Keratinocyte (primary cell): ENCODE data around the gene LCE1F. TPM values are rescaled to one million over a fixed set of nuclear protein-coding genes. Genes with fewer than 3 reads are reported as not detected.
A peak's percentile ranks its signal among the peaks of the same experiment; 100 is the strongest.

Experiments used
- DNase-seq: peaks from one replicate; pipeline ENCODE4 v3.0.0-alpha.2; 2011; ENCODE audit warnings: low read depth, missing footprints, low spot score
- FAIRE-seq: peaks from 2 replicates; lab custom pipeline; 2011; peaks lifted over from hg19 to GRCh38; lab: Jason Lieb, UNC
- H2AFZ ChIP-seq: 2 replicates; pipeline ENCODE4 v1.6.0; 2012; ENCODE audit warnings: low read length, control low read depth, inconsistent platforms; ENCODE audit not compliant: control insufficient read depth
- H3K27ac ChIP-seq: 2 replicates; pipeline ENCODE4 v1.5.1; 2011; ENCODE audit warnings: low read length; ENCODE audit not compliant: control insufficient read depth, insufficient read depth
- H3K27me3 ChIP-seq: 3 replicates; pipeline ENCODE4 v1.6.0; 2011; ENCODE audit warnings: low read length; ENCODE audit not compliant: control insufficient read depth, insufficient read depth; ENCODE audit errors: extremely low read depth
- H3K36me3 ChIP-seq, 2 experiments: 2 replicates in 1 of 2; 3 replicates in 1 of 2; pipeline ENCODE4 v1.5.1; 2011; ENCODE audit warnings: low read length in 2 of 2, mild to moderate bottlenecking in 1 of 2; ENCODE audit not compliant: control insufficient read depth in 2 of 2, insufficient read depth in 2 of 2; ENCODE audit errors: extremely low read depth in 1 of 2
- H3K4me1 ChIP-seq: 3 replicates; pipeline ENCODE4 v1.5.1; 2011; ENCODE audit warnings: low read length; ENCODE audit not compliant: control insufficient read depth, insufficient read depth; ENCODE audit errors: extremely low read depth
- H3K4me2 ChIP-seq: 3 replicates; pipeline ENCODE4 v1.6.0; 2011; ENCODE audit warnings: low read depth, low read length; ENCODE audit not compliant: control insufficient read depth, insufficient read depth; ENCODE audit errors: extremely low read depth
- H3K4me3 ChIP-seq, 3 experiments: fragments of 200-600 bp in 1 of 3; sonication (generic) in 1 of 3; 2 replicates in 2 of 3; 3 replicates in 1 of 3; pipeline ENCODE4 v1.5.1; 2011 to 2016; ENCODE audit warnings: low read length in 3 of 3, mild to moderate bottlenecking in 3 of 3, control low read depth in 2 of 3, inconsistent platforms in 1 of 3, low read depth in 1 of 3, mixed read lengths in 1 of 3, mixed run types in 1 of 3, moderate library complexity in 1 of 3; ENCODE audit not compliant: control insufficient read depth in 2 of 3, insufficient read depth in 2 of 3; ENCODE audit errors: extremely low read depth in 1 of 3
- H3K79me2 ChIP-seq: 2 replicates; pipeline ENCODE4 v1.6.0; 2012; ENCODE audit warnings: low read length; ENCODE audit not compliant: control insufficient read depth, insufficient read depth
- H3K9ac ChIP-seq: 3 replicates; pipeline ENCODE4 v1.6.0; 2011; ENCODE audit warnings: low read length; ENCODE audit not compliant: control insufficient read depth, insufficient read depth; ENCODE audit errors: extremely low read depth
- H3K9me1 ChIP-seq: 3 replicates; pipeline ENCODE4 v1.6.0; 2011; ENCODE audit warnings: low read length; ENCODE audit not compliant: control insufficient read depth, insufficient read depth; ENCODE audit errors: extremely low read depth
- H3K9me3 ChIP-seq: 2 replicates; pipeline ENCODE4 v1.5.1; 2012; ENCODE audit warnings: low read depth, low read length; ENCODE audit not compliant: control insufficient read depth
- H4K20me1 ChIP-seq: 3 replicates; pipeline ENCODE4 v1.6.0; 2011; ENCODE audit warnings: low read length; ENCODE audit not compliant: control insufficient read depth, insufficient read depth; ENCODE audit errors: extremely low read depth
- CTCF ChIP-seq, 3 experiments: IDR thresholded peaks in 1 of 3; conservative IDR thresholded peaks in 1 of 3; optimal IDR thresholded peaks in 1 of 3; 2 replicates in 2 of 3; 3 replicates in 1 of 3; pipeline versions ENCODE3 to v1.5.1; 2011; ENCODE audit warnings: low read length in 3 of 3, mild to moderate bottlenecking in 3 of 3, moderate library complexity in 2 of 3, control low read depth in 1 of 3, inconsistent platforms in 1 of 3; ENCODE audit not compliant: insufficient read depth in 2 of 3; ENCODE audit errors: extremely low read depth in 1 of 3
- EZH2 ChIP-seq: IDR thresholded peaks from one replicate; pipeline ENCODE4 v1.6.1; 2012; ENCODE audit warnings: inconsistent platforms, mild to moderate bottlenecking, low read length, moderate library complexity
- dilution Hi-C: fragments of 300-500 bp; cut with MboI; formaldehyde crosslinking; loops from one replicate; pipeline ENCODE4 v1.7.0; 2020; ENCODE audit warnings: low sequenced_read_pairs; ENCODE audit not compliant: extremely low pct_ligation_motif_present
- polyA minus RNA-seq, 3 experiments: library from RNA; depleted of rRNA, polyadenylated mRNA; stranded (reverse); fragments of >200 nt; gene quantifications; 1 replicate in 1 of 3; 2 replicates in 1 of 3; 3 replicates in 1 of 3; pipeline ENCODE4 v1.2.3, GENCODE V29; 2011
- polyA plus RNA-seq, 5 experiments: library from polyadenylated mRNA; depleted of rRNA in 3 of 5; stranded (reverse) in 3 of 5; stranded (forward) in 1 of 5; unstranded in 1 of 5; fragments of >200 nt; gene quantifications; 1 replicate in 1 of 5; 2 replicates in 3 of 5; 3 replicates in 1 of 5; pipeline versions ENCODE4 v1.2.1 to v1.2.3, GENCODE V29; 2011 to 2012; ENCODE audit warnings: missing spikeins in 2 of 5, low read depth in 1 of 5, low replicate concordance in 1 of 5

The LCE1F gene, protein sequence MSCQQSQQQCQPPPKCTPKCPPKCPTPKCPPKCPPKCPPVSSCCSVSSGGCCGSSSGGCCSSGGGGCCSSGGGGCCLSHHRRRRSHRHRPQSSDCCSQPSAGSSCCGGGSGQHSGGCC
- not detected in 3 replicates for polyA plus RNA-seq
- 111 TPM for polyA plus RNA-seq (2011; ENCODE audit: low read depth)
- not detected in 2 replicates for polyA plus RNA-seq (2011; cell fraction: cytosol; rRNA removed)
- not detected in 2 replicates for polyA plus RNA-seq (2011; cell fraction: nucleus; rRNA removed)
- polyA plus RNA-seq (2012; ENCODE audit: low replicate concordance), result 1.0 and 40.6 TPM in 2 replicates
- not detected in 3 replicates for polyA minus RNA-seq
- not detected for polyA minus RNA-seq (2011; cell fraction: cytosol; rRNA and poly(A)+ RNA removed)
- not detected in 2 replicates for polyA minus RNA-seq (2011; cell fraction: nucleus; rRNA and poly(A)+ RNA removed)

- no peaks in the 10 kb centered on the region for H3K9me3 ChIP-seq
- H3K4me1 ChIP-seq, result peaks cover 4% of the 10 kb centered on the region
- FAIRE-seq (peak; percentile 73), DNase-seq (no peak)
- TF ChIP-seq EZH2, result no peak
- peak; percentile 35 to 50 (median 48) for TF ChIP-seq CTCF (optimal IDR thresholded peaks at IDR 0.05 in 1 of 3, IDR thresholded peaks at IDR 0.05 in 1 of 3, conservative IDR thresholded peaks at IDR 0.05 in 1 of 3; ENCODE audit: extremely low read depth in 1 of 3, insufficient read depth in 2 of 3, low read length in 3 of 3)
- H3K27ac ChIP-seq, result no peak within 1 kb of the TSS
- H2AFZ ChIP-seq, result no peak within 1 kb of the TSS
- H3K9ac ChIP-seq, result no peak within 1 kb of the TSS
- no peaks in the 10 kb centered on the region for H3K36me3 ChIP-seq
- no peaks in the 10 kb centered on the region for H3K9me1 ChIP-seq
- H3K27me3 ChIP-seq, result no peaks in the 10 kb centered on the region
- no peaks in the 10 kb centered on the region for H4K20me1 ChIP-seq
- H3K79me2 ChIP-seq, result no peaks in the 10 kb centered on the region
- dilution Hi-C loops, result no loop called here
- no peak within 1 kb of the TSS for H3K4me3 ChIP-seq
- no peak within 1 kb of the TSS for H3K4me2 ChIP-seq
Observed at GRCh38 chr1:152774875-152775274, at the start of gene LCE1F. LCE1F (plus strand) TSS chr1:152775140; CDS start chr1:152776372, 1,232 bp downstream.

GRCh38 chr1:152725261-152725660 lies 49.7 kb upstream of the LCE1F start:
- dilution Hi-C loops, result no loop called here
- H3K36me3 ChIP-seq, result no peaks in the 10 kb centered on the region
- no peaks in the 10 kb centered on the region for H4K20me1 ChIP-seq
- no peak overlapping the region for H2AFZ ChIP-seq
- no peak overlapping the region for H3K4me3 ChIP-seq
- FAIRE-seq (no peak), DNase-seq (no peak)
- no peaks in the 10 kb centered on the region for H3K27me3 ChIP-seq
- H3K4me2 ChIP-seq, result no peak overlapping the region
- TF ChIP-seq EZH2 (no peak), CTCF (optimal IDR thresholded peaks at IDR 0.05 in 1 of 3, IDR thresholded peaks at IDR 0.05 in 1 of 3, conservative IDR thresholded peaks at IDR 0.05 in 1 of 3; ENCODE audit: extremely low read depth in 1 of 3, insufficient read depth in 2 of 3, low read length in 3 of 3) (no peak)
- H3K79me2 ChIP-seq, result no peaks in the 10 kb centered on the region
- no peak overlapping the region for H3K27ac ChIP-seq
- H3K9ac ChIP-seq, result no peak overlapping the region
- H3K9me1 ChIP-seq, result no peaks in the 10 kb centered on the region
- H3K9me3 ChIP-seq, result no peaks in the 10 kb centered on the region
- no peaks in the 10 kb centered on the region for H3K4me1 ChIP-seq
